ENCODE results near the gene ZNF157. TPM values are rescaled to one million over a fixed set of nuclear protein-coding genes. Genes with fewer than 3 reads are reported as not detected.

Gene ZNF157
- total and polyA plus RNA-seq, 10 of the 15 experiments (the other 5 are each of a cell fraction or from before 2014, with no cell fraction given), result 0.05 to 0.18 (median 0.12) TPM; not detected in 4

GRCh38 chrX:47460561-47460960 is 90.2 kb downstream of the ZNF157 start:
- no peak overlapping the region for H2AFZ ChIP-seq (ENCODE audit: control insufficient read depth, low read depth, low read length)
- no peak overlapping the region for H3K9ac ChIP-seq (ENCODE audit: control insufficient read depth, insufficient read depth, low read length)
- ChIA-PET POLR2A (no interaction called here), RAD21 (ENCODE audit: unreplicated experiment) (no interaction called here), CTCF (no interaction called here), SMC1A (ENCODE audit: uncharacterized antibody, unreplicated experiment) (no interaction called here)
- no peaks in the 10 kb centered on the region; the same call in 1 of the 3 replicates for H3K9me3 ChIP-seq (replicated peaks; ENCODE audit: control insufficient read depth, insufficient read depth, low read length)
- intact Hi-C loops (cut with micrococcal nuclease; ENCODE audit: unreplicated experiment) (no loop called here), in situ Hi-C loops (cut with MboI) (no loop called here)
- H3K27ac ChIP-seq (ENCODE audit: control insufficient read depth, insufficient read depth), result no peak overlapping the region
- BruUV-seq (replicated peaks), result no TSS peak
- TF ChIP-seq BHLHE40 (IDR thresholded peaks at IDR 0.05; ENCODE audit: borderline replicate concordance in 1 of 2, low read depth in 2 of 2, low read length in 1 of 2) (no peak), MYB (IDR thresholded peaks at IDR 0.05; ENCODE audit: borderline replicate concordance, low read depth, low read length) (no peak), IKZF2 (IDR thresholded peaks at IDR 0.05) (no peak), POU2F2 (IDR thresholded peaks at IDR 0.05; ENCODE audit: borderline replicate concordance, low read depth, low read length) (no peak), EP300 (IDR thresholded peaks at IDR 0.05; ENCODE audit: borderline replicate concordance in 1 of 2, control insufficient read depth in 1 of 2, low read depth in 2 of 2, low read length in 2 of 2) (no peak), MAX (IDR thresholded peaks at IDR 0.05; ENCODE audit: low read depth, low read length) (no peak), SREBF1 (IDR thresholded peaks at IDR 0.05; ENCODE audit: low read length) (no peak), IRF4 (IDR thresholded peaks at IDR 0.05; ENCODE audit: low read depth, low read length) (no peak), SMARCA5 (IDR thresholded peaks at IDR 0.05) (no peak), CREM (IDR thresholded peaks at IDR 0.05; ENCODE audit: low read depth) (no peak), SPI1 (IDR thresholded peaks at IDR 0.05; ENCODE audit: borderline replicate concordance, insufficient read depth, low read depth, low read length) (no peak), ZZZ3 (IDR thresholded peaks at IDR 0.05; ENCODE audit: control insufficient read depth, insufficient read length, low read depth) (no peak), FOS (IDR thresholded peaks at IDR 0.05; ENCODE audit: borderline replicate concordance, extremely low read depth, insufficient read length) (no peak)
- TF ChIP-seq, protein P1, sequence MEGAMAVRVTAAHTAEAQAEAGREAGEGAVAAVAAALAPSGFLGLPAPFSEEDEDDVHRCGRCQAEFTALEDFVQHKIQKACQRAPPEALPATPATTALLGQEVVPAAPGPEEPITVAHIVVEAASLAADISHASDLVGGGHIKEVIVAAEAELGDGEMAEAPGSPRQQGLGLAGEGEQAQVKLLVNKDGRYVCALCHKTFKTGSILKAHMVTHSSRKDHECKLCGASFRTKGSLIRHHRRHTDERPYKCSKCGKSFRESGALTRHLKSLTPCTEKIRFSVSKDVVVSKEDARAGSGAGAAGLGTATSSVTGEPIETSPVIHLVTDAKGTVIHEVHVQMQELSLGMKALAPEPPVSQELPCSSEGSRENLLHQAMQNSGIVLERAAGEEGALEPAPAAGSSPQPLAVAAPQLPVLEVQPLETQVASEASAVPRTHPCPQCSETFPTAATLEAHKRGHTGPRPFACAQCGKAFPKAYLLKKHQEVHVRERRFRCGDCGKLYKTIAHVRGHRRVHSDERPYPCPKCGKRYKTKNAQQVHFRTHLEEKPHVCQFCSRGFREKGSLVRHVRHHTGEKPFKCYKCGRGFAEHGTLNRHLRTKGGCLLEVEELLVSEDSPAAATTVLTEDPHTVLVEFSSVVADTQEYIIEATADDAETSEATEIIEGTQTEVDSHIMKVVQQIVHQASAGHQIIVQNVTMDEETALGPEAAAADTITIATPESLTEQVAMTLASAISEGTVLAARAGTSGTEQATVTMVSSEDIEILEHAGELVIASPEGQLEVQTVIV (IDR thresholded peaks at IDR 0.05; ENCODE audit: borderline replicate concordance, partially characterized antibody), result no peak
- FAIRE-seq (no peak), DNase-seq (ENCODE audit: low read depth, low spot score) (no peak), ATAC-seq (no peak)
- H3K27me3 ChIP-seq (replicated peaks in 1 of 2; ENCODE audit: control insufficient read depth in 2 of 2, insufficient read depth in 2 of 2, low read length in 1 of 2), result no peaks in the 10 kb centered on the region
- no peaks in the 10 kb centered on the region for H3K4me1 ChIP-seq (ENCODE audit: control insufficient read depth, insufficient read depth, low read length)
- H3K4me3 ChIP-seq, result no peak overlapping the region
- peaks cover 0 to 4% of the 10 kb centered on the region in 2 experiments; a peak in 3 of 4 replicates for H3K36me3 ChIP-seq (ENCODE audit: control insufficient read depth in 2 of 2, insufficient read depth in 2 of 2, low read length in 1 of 2)
- H3K4me2 ChIP-seq (ENCODE audit: control insufficient read depth, insufficient read depth), result no peak overlapping the region
- 61% methylated on average over 1 of the region's 1 CpG for WGBS (ENCODE audit: insufficient coverage, insufficient replicate concordance, low lambda C conversion rate, missing lambda C conversion rate)
- no peaks in the 10 kb centered on the region for H3K79me2 ChIP-seq (ENCODE audit: control insufficient read depth, insufficient read depth, low read length)
- H4K20me1 ChIP-seq (ENCODE audit: control insufficient read depth, insufficient read depth), result no peaks in the 10 kb centered on the region

Small RNA genes within 50 kb of the gene (small RNA-seq; reads per million reads assigned to genes)
- not detected for gene SNORA11C

Other genes starting within 250 kb of the ZNF157 start
Only the 7 nearest of the 9 such genes appear.
- 46.8 and 48.0 TPM in 2 replicates for gene RBM10, start 225.4 kb upstream of the ZNF157 start, total RNA-seq (2014; rRNA removed)
- gene RBM10, start 225.4 kb upstream of the ZNF157 start, total RNA-seq (2014; rRNA removed; fragmentation: Illumina TruSeq; extraction: Trizol), result 20.7 and 24.8 TPM in 2 replicates
- gene RBM10, start 225.4 kb upstream of the ZNF157 start, total RNA-seq (2021), result 55.5 and 57.6 TPM in 2 replicates
- gene RBM10, start 225.4 kb upstream of the ZNF157 start, polyA plus RNA-seq (2011; rRNA removed), result 7.8 and 16.0 TPM in 2 replicates
- gene RBM10, start 225.4 kb upstream of the ZNF157 start, polyA plus RNA-seq (2014; fragmentation: Illumina TruSeq; extraction: Trizol), result 10.4 and 22.5 TPM in 2 replicates
- 1 to 10 TPM; 1.4 to 4.4 TPM for gene RBM10, start 225.4 kb upstream of the ZNF157 start, polyA plus RNA-seq (2014; fragmentation: Nextera tagmentation; extraction: Ambion mirVana)
- gene RBM10, start 225.4 kb upstream of the ZNF157 start, polyA plus RNA-seq (2014; rRNA removed), result 34.9 and 40.2 TPM in 2 replicates
- 10 to 100 TPM; 50.0 to 60.0 TPM for gene RBM10, start 225.4 kb upstream of the ZNF157 start, polyA plus RNA-seq (2016; fragmentation: Nextera tagmentation; extraction: Ambion mirVana)
- gene UBA1, start 176.7 kb upstream of the ZNF157 start, total RNA-seq (2014; rRNA removed), result 228 and 255 TPM in 2 replicates
- gene UBA1, start 176.7 kb upstream of the ZNF157 start, total RNA-seq (2014; rRNA removed; fragmentation: Illumina TruSeq; extraction: Trizol), result 60.1 and 64.7 TPM in 2 replicates
- gene UBA1, start 176.7 kb upstream of the ZNF157 start, total RNA-seq (2021), result 296 and 314 TPM in 2 replicates
- 96.5 and 271 TPM in 2 replicates for gene UBA1, start 176.7 kb upstream of the ZNF157 start, polyA plus RNA-seq (2011; rRNA removed)
- gene UBA1, start 176.7 kb upstream of the ZNF157 start, polyA plus RNA-seq (2014; fragmentation: Illumina TruSeq; extraction: Trizol), result 121 and 180 TPM in 2 replicates
- 10 to 100 TPM; 60.4 to 79.9 TPM for gene UBA1, start 176.7 kb upstream of the ZNF157 start, polyA plus RNA-seq (2014; fragmentation: Nextera tagmentation; extraction: Ambion mirVana)
- 225 and 247 TPM in 2 replicates for gene UBA1, start 176.7 kb upstream of the ZNF157 start, polyA plus RNA-seq (2014; rRNA removed)
- 100 to 1,000 TPM; 208 to 229 TPM for gene UBA1, start 176.7 kb upstream of the ZNF157 start, polyA plus RNA-seq (2016; fragmentation: Nextera tagmentation; extraction: Ambion mirVana)
- gene CDK16, start 151.9 kb upstream of the ZNF157 start, total RNA-seq (2014; rRNA removed), result 45.6 and 45.7 TPM in 2 replicates
- 32.0 and 32.1 TPM in 2 replicates for gene CDK16, start 151.9 kb upstream of the ZNF157 start, total RNA-seq (2014; rRNA removed; fragmentation: Illumina TruSeq; extraction: Trizol)
- 63.5 and 64.5 TPM in 2 replicates for gene CDK16, start 151.9 kb upstream of the ZNF157 start, total RNA-seq (2021)
- gene CDK16, start 151.9 kb upstream of the ZNF157 start, polyA plus RNA-seq (2011; rRNA removed), result 36.5 and 75.1 TPM in 2 replicates
- gene CDK16, start 151.9 kb upstream of the ZNF157 start, polyA plus RNA-seq (2014; fragmentation: Illumina TruSeq; extraction: Trizol), result 41.4 and 50.7 TPM in 2 replicates
- gene CDK16, start 151.9 kb upstream of the ZNF157 start, polyA plus RNA-seq (2014; fragmentation: Nextera tagmentation; extraction: Ambion mirVana), result 1 to 10 TPM; 2.4 to 4.1 TPM
- 57.1 and 64.1 TPM in 2 replicates for gene CDK16, start 151.9 kb upstream of the ZNF157 start, polyA plus RNA-seq (2014; rRNA removed)
- gene CDK16, start 151.9 kb upstream of the ZNF157 start, polyA plus RNA-seq (2016; fragmentation: Nextera tagmentation; extraction: Ambion mirVana), result 10 to 100 TPM; 43.7 to 52.7 TPM
- 15.8 and 20.0 TPM in 2 replicates for gene USP11, start 137.6 kb upstream of the ZNF157 start, total RNA-seq (2014; rRNA removed)
- 13.1 and 14.6 TPM in 2 replicates for gene USP11, start 137.6 kb upstream of the ZNF157 start, total RNA-seq (2014; rRNA removed; fragmentation: Illumina TruSeq; extraction: Trizol)
- gene USP11, start 137.6 kb upstream of the ZNF157 start, total RNA-seq (2021), result 37.5 and 42.3 TPM in 2 replicates
- gene USP11, start 137.6 kb upstream of the ZNF157 start, polyA plus RNA-seq (2011; rRNA removed), result 9.1 and 24.7 TPM in 2 replicates
- 19.9 and 21.0 TPM in 2 replicates for gene USP11, start 137.6 kb upstream of the ZNF157 start, polyA plus RNA-seq (2014; fragmentation: Illumina TruSeq; extraction: Trizol)
- 1 to 10 TPM; 3.3 to 5.9 TPM for gene USP11, start 137.6 kb upstream of the ZNF157 start, polyA plus RNA-seq (2014; fragmentation: Nextera tagmentation; extraction: Ambion mirVana)
- 21.8 and 25.1 TPM in 2 replicates for gene USP11, start 137.6 kb upstream of the ZNF157 start, polyA plus RNA-seq (2014; rRNA removed)
- gene USP11, start 137.6 kb upstream of the ZNF157 start, polyA plus RNA-seq (2016; fragmentation: Nextera tagmentation; extraction: Ambion mirVana), result 10 to 100 TPM; 42.5 to 44.0 TPM
- gene ZNF41, start 112.6 kb downstream of the ZNF157 start, total RNA-seq (2014; rRNA removed), result 6.4 and 9.5 TPM in 2 replicates
- gene ZNF41, start 112.6 kb downstream of the ZNF157 start, total RNA-seq (2014; rRNA removed; fragmentation: Illumina TruSeq; extraction: Trizol), result 9.5 and 10.6 TPM in 2 replicates
- gene ZNF41, start 112.6 kb downstream of the ZNF157 start, total RNA-seq (2021), result 7.1 and 8.8 TPM in 2 replicates
- gene ZNF41, start 112.6 kb downstream of the ZNF157 start, polyA plus RNA-seq (2011; rRNA removed), result 7.1 and 8.2 TPM in 2 replicates
- 10.1 and 11.3 TPM in 2 replicates for gene ZNF41, start 112.6 kb downstream of the ZNF157 start, polyA plus RNA-seq (2014; fragmentation: Illumina TruSeq; extraction: Trizol)
- gene ZNF41, start 112.6 kb downstream of the ZNF157 start, polyA plus RNA-seq (2014; fragmentation: Nextera tagmentation; extraction: Ambion mirVana), result 1 to 10 TPM in 1 of 2 experiments, under 1 TPM in 1; 0.95 to 1.2 TPM
- gene ZNF41, start 112.6 kb downstream of the ZNF157 start, polyA plus RNA-seq (2014; rRNA removed), result 5.1 and 6.4 TPM in 2 replicates
- 1 to 10 TPM; 7.8 to 8.8 TPM for gene ZNF41, start 112.6 kb downstream of the ZNF157 start, polyA plus RNA-seq (2016; fragmentation: Nextera tagmentation; extraction: Ambion mirVana)
- gene ARAF, start 190.6 kb downstream of the ZNF157 start, total RNA-seq (2014; rRNA removed), result 22.2 and 25.2 TPM in 2 replicates
- gene ARAF, start 190.6 kb downstream of the ZNF157 start, total RNA-seq (2014; rRNA removed; fragmentation: Illumina TruSeq; extraction: Trizol), result 20.0 and 22.3 TPM in 2 replicates
- gene ARAF, start 190.6 kb downstream of the ZNF157 start, total RNA-seq (2021), result 58.3 and 60.2 TPM in 2 replicates
- 20.7 and 43.0 TPM in 2 replicates for gene ARAF, start 190.6 kb downstream of the ZNF157 start, polyA plus RNA-seq (2011; rRNA removed)
- 26.3 and 35.2 TPM in 2 replicates for gene ARAF, start 190.6 kb downstream of the ZNF157 start, polyA plus RNA-seq (2014; fragmentation: Illumina TruSeq; extraction: Trizol)
- 10 to 100 TPM in 1 of 2 experiments, 1 to 10 TPM in 1; 5.0 to 13.3 TPM for gene ARAF, start 190.6 kb downstream of the ZNF157 start, polyA plus RNA-seq (2014; fragmentation: Nextera tagmentation; extraction: Ambion mirVana)
- gene ARAF, start 190.6 kb downstream of the ZNF157 start, polyA plus RNA-seq (2014; rRNA removed), result 43.8 and 55.4 TPM in 2 replicates
- 10 to 100 TPM; 74.6 to 79.2 TPM for gene ARAF, start 190.6 kb downstream of the ZNF157 start, polyA plus RNA-seq (2016; fragmentation: Nextera tagmentation; extraction: Ambion mirVana)
- gene TIMP1, start 211.9 kb downstream of the ZNF157 start, total RNA-seq (2014; rRNA removed), result 128 and 139 TPM in 2 replicates
- gene TIMP1, start 211.9 kb downstream of the ZNF157 start, total RNA-seq (2014; rRNA removed; fragmentation: Illumina TruSeq; extraction: Trizol), result 106 and 111 TPM in 2 replicates
- 130 and 134 TPM in 2 replicates for gene TIMP1, start 211.9 kb downstream of the ZNF157 start, total RNA-seq (2021)
- gene TIMP1, start 211.9 kb downstream of the ZNF157 start, polyA plus RNA-seq (2011; rRNA removed), result 47.1 and 106 TPM in 2 replicates
- 39.3 and 103 TPM in 2 replicates for gene TIMP1, start 211.9 kb downstream of the ZNF157 start, polyA plus RNA-seq (2014; fragmentation: Illumina TruSeq; extraction: Trizol)
- gene TIMP1, start 211.9 kb downstream of the ZNF157 start, polyA plus RNA-seq (2014; fragmentation: Nextera tagmentation; extraction: Ambion mirVana), result 100 to 1,000 TPM; 312 to 341 TPM
- gene TIMP1, start 211.9 kb downstream of the ZNF157 start, polyA plus RNA-seq (2014; rRNA removed), result 101 and 126 TPM in 2 replicates
- gene TIMP1, start 211.9 kb downstream of the ZNF157 start, polyA plus RNA-seq (2016; fragmentation: Nextera tagmentation; extraction: Ambion mirVana), result 100 to 1,000 TPM; 160 to 192 TPM